GM12873 (cell line): ENCODE data around the gene STOM.

ENCODE experiments used
- TF ChIP-seq, protein P1 (sequence below): IDR thresholded peaks from 2 replicates; pipeline ENCODE4 v1.5.1; 2012; ENCODE audit warnings: low read depth, mild to moderate bottlenecking, moderate library complexity, low read length, control low read depth; ENCODE audit not compliant: insufficient read depth; ENCODE audit errors: missing control alignments

STOM gene

DNA sequence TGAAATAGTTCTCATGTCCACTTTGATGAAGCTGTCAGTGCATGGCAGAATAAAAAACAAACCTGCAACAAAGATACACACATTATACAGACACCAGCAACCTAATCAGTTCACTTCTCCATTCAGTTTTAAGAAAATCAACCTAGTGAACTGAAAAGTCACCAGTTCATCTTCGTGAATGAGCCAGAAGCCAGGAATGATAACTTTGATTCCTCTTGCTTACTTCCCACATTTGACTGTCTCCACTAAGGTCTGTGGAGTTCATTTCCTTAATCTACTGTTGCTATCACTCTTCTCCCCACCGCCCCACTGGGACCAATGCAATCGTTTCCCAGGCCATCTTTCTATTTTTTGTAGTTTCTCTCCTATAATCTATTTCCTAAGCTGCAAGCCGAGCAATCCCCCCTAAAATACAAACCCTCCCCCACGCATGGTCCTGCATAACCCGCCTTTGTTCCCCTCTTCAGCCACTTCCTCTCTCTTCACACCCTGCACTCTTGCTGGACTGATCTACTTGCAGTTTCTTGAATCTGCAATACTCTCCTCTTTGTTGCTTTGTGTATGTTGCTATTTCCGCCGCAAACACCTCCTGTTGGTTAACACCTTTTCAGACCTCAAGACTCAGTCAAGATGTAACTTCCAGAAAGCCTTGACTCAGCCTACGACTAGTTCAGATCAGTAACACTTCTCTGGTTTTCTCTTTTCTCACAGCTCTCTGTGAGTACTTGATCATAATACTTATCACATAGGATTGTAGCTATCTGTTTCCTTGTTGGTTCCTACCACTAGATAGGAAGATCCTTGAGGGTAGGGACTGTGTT lies 16.6 kb downstream of the STOM start:
- TF ChIP-seq, protein P1, sequence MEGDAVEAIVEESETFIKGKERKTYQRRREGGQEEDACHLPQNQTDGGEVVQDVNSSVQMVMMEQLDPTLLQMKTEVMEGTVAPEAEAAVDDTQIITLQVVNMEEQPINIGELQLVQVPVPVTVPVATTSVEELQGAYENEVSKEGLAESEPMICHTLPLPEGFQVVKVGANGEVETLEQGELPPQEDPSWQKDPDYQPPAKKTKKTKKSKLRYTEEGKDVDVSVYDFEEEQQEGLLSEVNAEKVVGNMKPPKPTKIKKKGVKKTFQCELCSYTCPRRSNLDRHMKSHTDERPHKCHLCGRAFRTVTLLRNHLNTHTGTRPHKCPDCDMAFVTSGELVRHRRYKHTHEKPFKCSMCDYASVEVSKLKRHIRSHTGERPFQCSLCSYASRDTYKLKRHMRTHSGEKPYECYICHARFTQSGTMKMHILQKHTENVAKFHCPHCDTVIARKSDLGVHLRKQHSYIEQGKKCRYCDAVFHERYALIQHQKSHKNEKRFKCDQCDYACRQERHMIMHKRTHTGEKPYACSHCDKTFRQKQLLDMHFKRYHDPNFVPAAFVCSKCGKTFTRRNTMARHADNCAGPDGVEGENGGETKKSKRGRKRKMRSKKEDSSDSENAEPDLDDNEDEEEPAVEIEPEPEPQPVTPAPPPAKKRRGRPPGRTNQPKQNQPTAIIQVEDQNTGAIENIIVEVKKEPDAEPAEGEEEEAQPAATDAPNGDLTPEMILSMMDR, result no peak

DNA sequence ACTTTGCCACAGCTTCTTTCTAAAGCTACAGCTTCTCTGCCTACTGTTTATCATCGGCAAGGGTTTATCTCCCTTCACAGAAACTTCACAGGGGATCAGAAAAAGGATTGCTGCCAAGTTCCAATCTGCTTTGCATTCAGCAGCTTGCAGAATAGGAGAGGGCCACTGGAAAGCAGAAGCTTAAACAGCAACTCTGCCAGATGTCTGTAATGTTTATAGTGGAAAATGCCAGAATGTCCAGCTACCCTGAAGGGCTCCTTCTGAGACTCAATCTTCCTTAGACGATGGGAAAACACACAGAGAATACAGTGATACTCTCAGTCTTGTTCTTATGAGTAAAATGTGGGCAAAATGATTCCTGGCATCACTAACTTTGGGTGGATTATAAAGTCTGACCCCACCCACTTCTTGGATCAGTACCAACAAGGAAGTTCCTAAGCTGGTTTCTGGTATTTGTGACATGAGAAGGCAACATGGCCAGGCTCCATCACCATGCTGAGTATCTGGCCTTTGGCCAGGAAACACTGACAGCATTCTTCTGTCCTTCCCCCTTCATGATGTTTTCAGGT lies 19.0 kb downstream of the STOM start:
- TF ChIP-seq, protein P1, result no peak

DNA sequence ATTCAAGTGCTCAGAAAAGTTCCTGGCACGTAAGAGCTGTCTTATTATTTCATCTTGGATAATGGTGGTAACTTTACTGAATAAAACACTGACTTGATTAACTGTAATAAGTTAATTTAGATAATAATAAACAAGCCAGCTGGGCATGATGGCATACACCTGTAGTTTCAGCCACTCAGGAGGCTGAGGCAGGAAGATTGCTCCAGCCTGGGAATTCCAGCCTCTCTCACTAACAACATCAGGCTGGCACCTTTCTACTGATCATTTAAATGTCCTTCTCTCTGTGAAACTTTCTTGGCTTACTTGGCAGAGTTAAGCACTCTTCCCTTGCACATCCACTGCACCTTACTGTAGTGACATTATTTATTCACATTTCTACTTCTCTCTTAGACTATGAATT lies 20.0 kb downstream of the STOM start:
- TF ChIP-seq, protein P1, result no peak

DNA sequence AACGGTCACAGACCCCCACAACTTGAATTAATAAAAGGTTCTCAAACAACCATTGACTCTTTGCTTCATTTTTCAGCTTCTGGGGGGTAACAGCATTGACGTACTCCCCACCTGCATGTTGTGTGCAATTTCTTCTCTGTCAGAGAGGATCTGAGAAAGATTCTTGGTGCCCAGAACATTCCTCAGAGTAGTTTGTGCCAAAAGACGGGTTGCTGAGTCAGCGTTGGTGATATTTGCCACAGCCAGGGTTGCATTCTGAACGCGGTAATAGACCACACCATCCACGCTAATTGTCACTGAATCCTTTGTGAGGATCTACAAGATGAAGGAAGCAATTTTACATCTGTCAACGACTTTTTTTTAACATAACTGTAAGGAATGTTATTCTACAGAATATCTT lies 21.0 kb downstream of the STOM start:
- TF ChIP-seq, protein P1, result no peak

DNA sequence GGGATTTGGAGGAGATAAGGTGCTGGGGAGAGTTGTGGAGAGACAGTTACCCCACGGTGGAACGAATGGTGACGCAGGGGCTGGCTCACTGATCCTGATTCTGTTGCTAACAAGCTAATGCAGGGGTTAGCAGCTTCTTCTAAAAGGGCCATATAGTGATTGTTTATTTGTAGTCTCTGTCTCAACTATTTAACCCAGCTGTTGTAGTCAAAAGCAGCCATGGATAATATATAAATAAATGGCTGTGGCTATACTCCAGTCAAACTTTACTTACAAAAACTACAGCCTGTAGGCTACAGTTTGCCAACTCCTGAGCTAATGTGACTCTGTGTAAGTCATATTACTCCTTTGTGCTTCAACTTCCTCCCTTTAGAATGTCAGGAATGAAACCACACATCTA lies 21.8 kb downstream of the STOM start:
- TF ChIP-seq, protein P1, result no peak

DNA sequence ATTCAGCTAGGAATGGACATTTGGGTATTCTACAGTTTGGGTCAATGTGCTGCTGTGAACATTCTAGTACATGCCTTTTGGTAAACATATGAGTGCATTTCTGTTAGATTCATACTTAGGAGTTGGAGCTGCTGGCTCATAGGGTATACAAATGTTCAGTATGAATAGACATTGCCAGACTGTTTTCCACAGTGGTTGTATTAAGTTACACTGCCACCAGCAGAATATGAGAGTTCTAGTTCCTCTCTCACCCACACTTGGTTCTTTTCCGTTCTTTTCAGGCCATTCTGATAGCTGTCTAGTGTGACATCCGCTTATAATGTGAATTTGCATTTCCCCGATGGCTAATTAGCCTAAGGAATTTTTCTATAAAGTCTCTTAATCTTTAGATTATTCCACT lies 25.0 kb downstream of the STOM start:
- TF ChIP-seq, protein P1, result no peak

DNA sequence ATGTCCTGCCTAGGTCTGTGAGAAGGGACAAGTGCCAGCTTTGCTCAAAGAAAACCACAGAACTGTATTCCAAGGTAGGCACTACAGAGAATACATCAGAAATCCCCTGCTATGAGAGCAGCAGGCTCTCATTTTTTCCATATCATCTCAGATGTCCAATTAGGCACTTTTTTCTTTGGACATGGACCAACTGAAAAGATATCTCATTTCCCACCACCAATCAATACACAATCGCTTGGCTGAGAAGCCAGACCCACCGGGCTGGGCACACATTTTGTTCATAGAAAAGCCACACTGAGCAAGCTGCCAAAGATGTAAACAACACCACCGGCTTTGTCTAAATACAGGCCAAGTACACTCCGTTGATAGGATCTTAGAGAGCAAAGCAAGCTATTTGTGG lies 25.9 kb downstream of the STOM start:
- TF ChIP-seq, protein P1, result no peak
